CD4-positive, alpha-beta T cell (primary cell): ENCODE measurements around the gene B4GALT3. TPM values are rescaled to one million over a fixed set of nuclear protein-coding genes. Genes with fewer than 3 reads are reported as not detected.

Source experiments
- ATAC-seq: fragments of 200-7000 bp; cut with Tn5 transposase; one replicate; pipeline ENCODE4 v1.10.0; 2022; ENCODE audit warnings: mild to moderate bottlenecking; ENCODE audit not compliant: poor library complexity
- CTCF ChIA-PET: fragments of 350-600 bp; sonication (Branson Sonifier 250); formaldehyde crosslinking; loops from one replicate; lab custom pipeline; 2021; ENCODE audit warnings: antibody characterized with exemption, inconsistent platforms; lab: Charles Lee
- POLR2A ChIA-PET: fragments of 350-600 bp; sonication (Branson Sonifier 250); formaldehyde crosslinking; loops from one replicate; lab custom pipeline; 2021; ENCODE audit warnings: antibody characterized with exemption, inconsistent platforms; lab: Charles Lee
- DNase-seq, 14 experiments: peaks; one replicate each; pipeline ENCODE4 v3.0.0-alpha.2; 2013 to 2020; ENCODE audit warnings: mixed read lengths in 2 of 14
- H3K27ac ChIP-seq, 2 donors: one replicate each; pipeline versions ENCODE4 v1.5.1 to v1.7.0; 2013; ENCODE audit warnings: low read length in 2 of 2, low read depth in 1 of 2, mild to moderate bottlenecking in 1 of 2
- H3K27me3 ChIP-seq, 2 experiments: 1 replicate in 1 of 2; 2 replicates in 1 of 2; pipeline versions ENCODE4 v1.6.1 to v1.7.0; 2013; ENCODE audit warnings: low read length in 2 of 2, control low read depth in 1 of 2, mild to moderate bottlenecking in 1 of 2, moderate library complexity in 1 of 2; ENCODE audit not compliant: insufficient read depth in 2 of 2, control insufficient read depth in 1 of 2
- H3K36me3 ChIP-seq: one replicate; pipeline ENCODE4 v1.6.1; 2013; ENCODE audit warnings: low read length, control low read depth; ENCODE audit not compliant: insufficient read depth
- H3K4me1 ChIP-seq: one replicate; pipeline ENCODE4 v1.6.1; 2013; ENCODE audit warnings: low read length, control low read depth; ENCODE audit not compliant: insufficient read depth
- H3K4me3 ChIP-seq: one replicate; pipeline ENCODE4 v1.5.1; 2013; ENCODE audit warnings: mild to moderate bottlenecking, low read length, moderate library complexity
- H3K9me3 ChIP-seq, 2 experiments: 1 replicate in 1 of 2; 2 replicates in 1 of 2; pipeline versions ENCODE4 v1.6.1 to v1.7.0; 2013; ENCODE audit warnings: low read length in 2 of 2, mild to moderate bottlenecking in 2 of 2, control low read depth in 1 of 2, moderate library complexity in 1 of 2; ENCODE audit not compliant: control insufficient read depth in 1 of 2, insufficient read depth in 1 of 2
- H3K27ac Mint-ChIP-seq: one replicate; pipeline ENCODE4 v1.8.0; 2020; ENCODE audit warnings: mixed read lengths
- H3K27me3 Mint-ChIP-seq: one replicate; pipeline ENCODE4 v1.8.0; 2021; ENCODE audit warnings: mixed read lengths
- H3K36me3 Mint-ChIP-seq: one replicate; pipeline ENCODE4 v1.8.0; 2021; ENCODE audit warnings: low read depth, mixed read lengths
- H3K4me1 Mint-ChIP-seq: one replicate; pipeline ENCODE4 v1.8.0; 2021; ENCODE audit warnings: low read depth, mixed read lengths
- H3K4me3 Mint-ChIP-seq: one replicate; pipeline ENCODE4 v1.8.0; 2020; ENCODE audit warnings: mild to moderate bottlenecking, mixed read lengths
- H3K9me3 Mint-ChIP-seq: one replicate; pipeline ENCODE4 v1.8.0; 2020; ENCODE audit warnings: mixed read lengths
- CTCF ChIP-seq: fragments of 200-600 bp; IDR thresholded peaks from one replicate; pipeline ENCODE4 v1.8.0; 2022; ENCODE audit warnings: antibody characterized with exemption, mild to moderate bottlenecking
- intact Hi-C, 2 experiments: fragments of 100-400 bp; cut with DNase I in 1 of 2; cut with micrococcal nuclease in 1 of 2; formaldehyde crosslinking; loops; one replicate each; pipeline versions ENCODE4 v1.15.1 to v1.9.0; 2023 to 2025; cut with DNase I, micrococcal nuclease
- total RNA-seq, 174 experiments: library from RNA in 2 of 174; stranded (reverse) in 2 of 174; gene quantifications; one replicate each; pipeline ENCODE4 v1.2.3 and lab custom pipeline; 2021 to 2026

The B4GALT3 gene
- total RNA-seq, 2 experiments from 2014 or later: 40.8 to 44.3 TPM

- Histone ChIP-seq H3K27me3 (no peaks in the 10 kb centered on the region), H3K27ac (no peak overlapping the region), H3K4me1 (peaks cover 61% of the 10 kb centered on the region), H3K9me3 (no peaks in the 10 kb centered on the region), H3K36me3 (peaks cover 1% of the 10 kb centered on the region), H3K4me3 (no peak overlapping the region)
- Mint-ChIP-seq H3K4me3 (no peak overlapping the region), H3K27ac (no peak overlapping the region), H3K36me3 (peaks cover 10% of the 10 kb centered on the region), H3K4me1 (peaks cover 43% of the 10 kb centered on the region), H3K27me3 (no peaks in the 10 kb centered on the region), H3K9me3 (no peaks in the 10 kb centered on the region)
- ChIA-PET CTCF (no interaction called here), POLR2A (interaction anchor here (1.7 kb wide), 1 partner anchor 16 kb away, joined by 7 read pairs; no protein-coding TSS in a partner anchor)
- no peak for TF ChIP-seq CTCF
- intact Hi-C loops: loop anchor here in 1 of 2 experiments (2.0 kb wide), 1 partner anchor 30 kb away; no protein-coding TSS in a partner anchor
- ATAC-seq (no peak), DNase-seq (no peak)
These were observed 21.0 kb upstream of the B4GALT3 start for GRCh38 chr1:161198194-161198896.

GRCh38 chr1:161197560-161198193 is 20.4 kb upstream of the B4GALT3 start:
- CTCF ChIA-PET: no interaction called here
- POLR2A ChIA-PET: interaction anchor here (0.7 kb wide), 1 partner anchor 108 kb away, joined by 3 read pairs; no protein-coding TSS in a partner anchor

More at GRCh38 chr1:161197560-161198193, 20.4 kb upstream of the B4GALT3 start:
- Histone ChIP-seq H3K4me3 (no peak overlapping the region), H3K36me3 (no peaks in the 10 kb centered on the region), H3K27me3 (no peaks in the 10 kb centered on the region), H3K27ac (no peak overlapping the region), H3K4me1 (peaks cover 61% of the 10 kb centered on the region), H3K9me3 (no peaks in the 10 kb centered on the region)
- H3K27ac Mint-ChIP-seq: peak overlapping the region; percentile 20
- peaks cover 8% of the 10 kb centered on the region for H3K36me3 Mint-ChIP-seq
- peaks cover 41% of the 10 kb centered on the region for H3K4me1 Mint-ChIP-seq
- no peaks in the 10 kb centered on the region for H3K9me3 Mint-ChIP-seq
- DNase-seq (no peak), ATAC-seq (no peak)
- TF ChIP-seq CTCF: no peak
- intact Hi-C loops: loop anchor here in 1 of 2 experiments (2.0 kb wide), 1 partner anchor 29 kb away; no protein-coding TSS in a partner anchor
- no peak overlapping the region for H3K4me3 Mint-ChIP-seq
- no peaks in the 10 kb centered on the region for H3K27me3 Mint-ChIP-seq
